A673 (cell line): ENCODE measurements around the gene ZDHHC17. TPM values are rescaled to one million over a fixed set of nuclear protein-coding genes. Genes with fewer than 3 reads are reported as not detected.

Source experiments
- BruUV-seq: library from RNA; stranded (reverse); fragments of 400-500 nt; replicated peaks from 2 replicates; lab custom pipeline; 2021; lab: Mats Ljungman, UMichigan
- CTCF ChIA-PET: fragments of 300-600 bp; sonication (Branson Sonifier 250); formaldehyde crosslinking; loops from one replicate; lab custom pipeline; 2022; ENCODE audit warnings: antibody characterized with exemption; lab: Charles Lee
- POLR2A ChIA-PET: fragments of 300-600 bp; sonication (Branson Sonifier 250); formaldehyde crosslinking; loops from one replicate; lab custom pipeline; 2022; ENCODE audit warnings: antibody characterized with exemption; ENCODE audit not compliant: low non-redundant PET; lab: Charles Lee
- DNase-seq: peaks from one replicate; pipeline ENCODE4 v3.0.0-alpha.2; 2015; ENCODE audit warnings: low spot score
- H3K27ac ChIP-seq: fragments of 200-600 bp; sonication (generic); 2 replicates; pipeline ENCODE4 v1.5.1; 2016; ENCODE audit warnings: mixed run types, low read depth, mild to moderate bottlenecking, mixed read lengths, antibody characterized with exemption, low read length; ENCODE audit not compliant: poor library complexity, severe bottlenecking
- H3K27me3 ChIP-seq: fragments of 200-600 bp; sonication (generic); replicated peaks from 2 replicates; pipeline ENCODE4 v1.6.1; 2017; ENCODE audit warnings: mixed run types, low read depth, mild to moderate bottlenecking, mixed read lengths, antibody characterized with exemption, low read length; ENCODE audit not compliant: insufficient read depth, poor library complexity
- H3K36me3 ChIP-seq: fragments of 200-600 bp; sonication (generic); 2 replicates; pipeline ENCODE4 v1.6.1; 2016; ENCODE audit warnings: mixed run types, mild to moderate bottlenecking, mixed read lengths, antibody characterized with exemption, low read length; ENCODE audit not compliant: insufficient read depth, poor library complexity, severe bottlenecking
- H3K4me1 ChIP-seq: fragments of 200-600 bp; sonication (generic); 2 replicates; pipeline ENCODE4 v1.6.1; 2017; ENCODE audit warnings: mixed run types, mild to moderate bottlenecking, mixed read lengths, antibody characterized with exemption, low read length; ENCODE audit not compliant: insufficient read depth, poor library complexity, severe bottlenecking
- H3K4me3 ChIP-seq: fragments of 200-600 bp; sonication (generic); 2 replicates; pipeline ENCODE4 v1.5.1; 2016; ENCODE audit warnings: low read depth, mixed run types, mild to moderate bottlenecking, mixed read lengths, low read length; ENCODE audit not compliant: poor library complexity, severe bottlenecking
- H3K9me3 ChIP-seq: fragments of 200-600 bp; sonication (generic); 2 replicates; pipeline ENCODE4 v1.6.1; 2016; ENCODE audit warnings: mixed run types, low read depth, mild to moderate bottlenecking, mixed read lengths, antibody characterized with exemption, low read length; ENCODE audit not compliant: poor library complexity, severe bottlenecking
- CTCF ChIP-seq: fragments of 300-800, 200-600 bp; sonication (generic); conservative IDR thresholded peaks from 2 replicates; pipeline ENCODE4 v1.5.1; 2017; ENCODE audit warnings: low read depth, mild to moderate bottlenecking, antibody characterized with exemption, low read length, moderate library complexity, mixed read lengths
- EZH2 ChIP-seq: fragments of 200-600 bp; sonication (generic); IDR thresholded peaks from 2 replicates; pipeline ENCODE4 v1.6.1; 2017; ENCODE audit warnings: borderline replicate concordance, low read depth, mild to moderate bottlenecking, mixed read lengths, antibody characterized with exemption, low read length; ENCODE audit not compliant: poor library complexity, severe bottlenecking
- intact Hi-C: fragments of 100-400 bp; cut with micrococcal nuclease; formaldehyde crosslinking; loops from one replicate; pipeline ENCODE4 v1.10.0; 2022; ENCODE audit not compliant: unreplicated experiment
- total RNA-seq: library from RNA; stranded (reverse); gene quantifications from 2 replicates; pipeline ENCODE4 v1.2.3, GENCODE V29; 2021

ZDHHC17 gene
- total RNA-seq, 1 experiment from 2014 or later: 41.1 TPM

GRCh38 chr12:76874027-76874426 lies 110.1 kb downstream of the ZDHHC17 start:
- Histone ChIP-seq H3K4me3 (no peak overlapping the region), H3K9me3 (no peaks in the 10 kb centered on the region), H3K36me3 (no peaks in the 10 kb centered on the region), H3K4me1 (peaks cover 4% of the 10 kb centered on the region), H3K27ac (no peak overlapping the region), H3K27me3 (no peaks in the 10 kb centered on the region)
- no peak for DNase-seq
- no TSS peak for BruUV-seq
- ChIA-PET CTCF (no interaction called here), POLR2A (no interaction called here)
- intact Hi-C loops: no loop called here
- TF ChIP-seq CTCF (no peak), EZH2 (no peak)

- intact Hi-C loops: no loop called here
- Histone ChIP-seq H3K36me3 (no peaks in the 10 kb centered on the region), H3K9me3 (no peaks in the 10 kb centered on the region), H3K27me3 (no peaks in the 10 kb centered on the region), H3K27ac (no peak overlapping the region), H3K4me1 (peaks cover 4% of the 10 kb centered on the region), H3K4me3 (no peak overlapping the region)
- no TSS peak for BruUV-seq
- TF ChIP-seq EZH2: no peak
- TF ChIP-seq CTCF: no peak
- CTCF ChIA-PET: no interaction called here
- POLR2A ChIA-PET: no interaction called here
- no peak for DNase-seq
These were observed 110.7 kb downstream of the ZDHHC17 start for GRCh38 chr12:76874491-76875190.

- Histone ChIP-seq H3K4me3 (no peak overlapping the region), H3K4me1 (peaks cover 4% of the 10 kb centered on the region), H3K9me3 (no peaks in the 10 kb centered on the region), H3K27ac (no peak overlapping the region), H3K36me3 (no peaks in the 10 kb centered on the region), H3K27me3 (no peaks in the 10 kb centered on the region)
- ChIA-PET POLR2A (no interaction called here), CTCF (no interaction called here)
- no peak for DNase-seq
- no TSS peak for BruUV-seq
- intact Hi-C loops: loop anchor here (2.0 kb wide), 1 partner anchor 56 kb away; no protein-coding TSS in a partner anchor
- TF ChIP-seq CTCF (no peak), EZH2 (no peak)
These were observed 112.8 kb downstream of the ZDHHC17 start for GRCh38 chr12:76876696-76877229.
